A673 (cell line): Measurements from ENCODE around the gene LMO2. TPM values are rescaled to one million over a fixed set of nuclear protein-coding genes. Genes with fewer than 3 reads are reported as not detected.

Source experiments
- BruUV-seq: library from RNA; stranded (reverse); fragments of 400-500 nt; replicated peaks from 2 replicates; lab custom pipeline; 2021; lab: Mats Ljungman, UMichigan
- CTCF ChIA-PET: fragments of 300-600 bp; sonication (Branson Sonifier 250); formaldehyde crosslinking; loops from one replicate; lab custom pipeline; 2022; ENCODE audit warnings: antibody characterized with exemption; lab: Charles Lee
- POLR2A ChIA-PET: fragments of 300-600 bp; sonication (Branson Sonifier 250); formaldehyde crosslinking; loops from one replicate; lab custom pipeline; 2022; ENCODE audit warnings: antibody characterized with exemption; ENCODE audit not compliant: low non-redundant PET; lab: Charles Lee
- DNase-seq: peaks from one replicate; pipeline ENCODE4 v3.0.0-alpha.2; 2015; ENCODE audit warnings: low spot score
- H3K27ac ChIP-seq: fragments of 200-600 bp; sonication (generic); 2 replicates; pipeline ENCODE4 v1.5.1; 2016; ENCODE audit warnings: mixed run types, low read depth, mild to moderate bottlenecking, mixed read lengths, antibody characterized with exemption, low read length; ENCODE audit not compliant: poor library complexity, severe bottlenecking
- H3K27me3 ChIP-seq: fragments of 200-600 bp; sonication (generic); replicated peaks from 2 replicates; pipeline ENCODE4 v1.6.1; 2017; ENCODE audit warnings: mixed run types, low read depth, mild to moderate bottlenecking, mixed read lengths, antibody characterized with exemption, low read length; ENCODE audit not compliant: insufficient read depth, poor library complexity
- H3K36me3 ChIP-seq: fragments of 200-600 bp; sonication (generic); 2 replicates; pipeline ENCODE4 v1.6.1; 2016; ENCODE audit warnings: mixed run types, mild to moderate bottlenecking, mixed read lengths, antibody characterized with exemption, low read length; ENCODE audit not compliant: insufficient read depth, poor library complexity, severe bottlenecking
- H3K4me1 ChIP-seq: fragments of 200-600 bp; sonication (generic); 2 replicates; pipeline ENCODE4 v1.6.1; 2017; ENCODE audit warnings: mixed run types, mild to moderate bottlenecking, mixed read lengths, antibody characterized with exemption, low read length; ENCODE audit not compliant: insufficient read depth, poor library complexity, severe bottlenecking
- H3K4me3 ChIP-seq: fragments of 200-600 bp; sonication (generic); 2 replicates; pipeline ENCODE4 v1.5.1; 2016; ENCODE audit warnings: low read depth, mixed run types, mild to moderate bottlenecking, mixed read lengths, low read length; ENCODE audit not compliant: poor library complexity, severe bottlenecking
- H3K9me3 ChIP-seq: fragments of 200-600 bp; sonication (generic); 2 replicates; pipeline ENCODE4 v1.6.1; 2016; ENCODE audit warnings: mixed run types, low read depth, mild to moderate bottlenecking, mixed read lengths, antibody characterized with exemption, low read length; ENCODE audit not compliant: poor library complexity, severe bottlenecking
- EZH2 ChIP-seq: fragments of 200-600 bp; sonication (generic); IDR thresholded peaks from 2 replicates; pipeline ENCODE4 v1.6.1; 2017; ENCODE audit warnings: borderline replicate concordance, low read depth, mild to moderate bottlenecking, mixed read lengths, antibody characterized with exemption, low read length; ENCODE audit not compliant: poor library complexity, severe bottlenecking
- intact Hi-C: fragments of 100-400 bp; cut with micrococcal nuclease; formaldehyde crosslinking; loops from one replicate; pipeline ENCODE4 v1.10.0; 2022; ENCODE audit not compliant: unreplicated experiment
- total RNA-seq: library from RNA; stranded (reverse); gene quantifications from 2 replicates; pipeline ENCODE4 v1.2.3, GENCODE V29; 2021
- TF ChIP-seq, protein P1 (sequence below): fragments of 300-800, 200-600 bp; sonication (generic); conservative IDR thresholded peaks from 2 replicates; pipeline ENCODE4 v1.5.1; 2017; ENCODE audit warnings: low read depth, mild to moderate bottlenecking, antibody characterized with exemption, low read length, moderate library complexity, mixed read lengths

LMO2 gene
- total RNA-seq, 1 experiment from 2014 or later: 39.0 TPM

GRCh38 chr11:33892906-33893594 is 1.2 kb upstream of the LMO2 start:
- Histone ChIP-seq H3K27me3 (no peaks in the 10 kb centered on the region), H3K36me3 (no peaks in the 10 kb centered on the region), H3K9me3 (no peaks in the 10 kb centered on the region), H3K27ac (no peak overlapping the region), H3K4me3 (no peak overlapping the region), H3K4me1 (peaks cover 61% of the 10 kb centered on the region)
- ChIA-PET CTCF (no interaction called here), POLR2A (no interaction called here)
- no peak for DNase-seq
- TF ChIP-seq, protein P1, sequence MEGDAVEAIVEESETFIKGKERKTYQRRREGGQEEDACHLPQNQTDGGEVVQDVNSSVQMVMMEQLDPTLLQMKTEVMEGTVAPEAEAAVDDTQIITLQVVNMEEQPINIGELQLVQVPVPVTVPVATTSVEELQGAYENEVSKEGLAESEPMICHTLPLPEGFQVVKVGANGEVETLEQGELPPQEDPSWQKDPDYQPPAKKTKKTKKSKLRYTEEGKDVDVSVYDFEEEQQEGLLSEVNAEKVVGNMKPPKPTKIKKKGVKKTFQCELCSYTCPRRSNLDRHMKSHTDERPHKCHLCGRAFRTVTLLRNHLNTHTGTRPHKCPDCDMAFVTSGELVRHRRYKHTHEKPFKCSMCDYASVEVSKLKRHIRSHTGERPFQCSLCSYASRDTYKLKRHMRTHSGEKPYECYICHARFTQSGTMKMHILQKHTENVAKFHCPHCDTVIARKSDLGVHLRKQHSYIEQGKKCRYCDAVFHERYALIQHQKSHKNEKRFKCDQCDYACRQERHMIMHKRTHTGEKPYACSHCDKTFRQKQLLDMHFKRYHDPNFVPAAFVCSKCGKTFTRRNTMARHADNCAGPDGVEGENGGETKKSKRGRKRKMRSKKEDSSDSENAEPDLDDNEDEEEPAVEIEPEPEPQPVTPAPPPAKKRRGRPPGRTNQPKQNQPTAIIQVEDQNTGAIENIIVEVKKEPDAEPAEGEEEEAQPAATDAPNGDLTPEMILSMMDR: no peak
- TF ChIP-seq EZH2: no peak
- no TSS peak for BruUV-seq
- intact Hi-C loops: no loop called here

- H3K36me3 ChIP-seq: no peaks in the 10 kb centered on the region
- no peak for DNase-seq
- H3K27ac ChIP-seq: no peak overlapping the region
- H3K4me1 ChIP-seq: peaks cover 33% of the 10 kb centered on the region
- no TSS peak for BruUV-seq
- TF ChIP-seq EZH2: no peak
- TF ChIP-seq, protein P1: no peak
- no peaks in the 10 kb centered on the region for H3K9me3 ChIP-seq
- no peaks in the 10 kb centered on the region for H3K27me3 ChIP-seq
- CTCF ChIA-PET: no interaction called here
- POLR2A ChIA-PET: no interaction called here
- intact Hi-C loops: no loop called here
- H3K4me3 ChIP-seq: no peak overlapping the region
Observed at GRCh38 chr11:33889821-33890378, 2.0 kb downstream of the LMO2 start.

DNA sequence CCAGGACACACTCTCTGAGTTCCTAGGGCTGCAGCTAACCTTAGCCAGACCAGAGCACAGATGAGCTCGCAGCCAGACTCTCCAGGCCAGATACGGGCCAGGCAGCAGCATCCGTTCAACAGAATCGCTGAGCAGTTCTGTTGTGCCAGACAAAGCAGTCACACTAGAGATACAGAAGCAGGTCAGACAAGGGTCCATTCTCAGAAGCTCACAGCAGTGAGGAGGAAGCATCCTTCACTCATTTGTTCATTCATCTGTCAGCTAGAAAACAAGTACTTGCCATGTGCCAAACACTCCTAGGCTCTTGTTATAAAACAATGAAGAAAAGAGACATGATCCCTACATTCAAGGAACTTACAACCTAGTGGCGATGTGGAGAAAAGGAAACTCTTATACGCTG is 2.6 kb downstream of the LMO2 start:
- H3K36me3 ChIP-seq: no peaks in the 10 kb centered on the region
- no TSS peak for BruUV-seq
- DNase-seq: no peak
- intact Hi-C loops: no loop called here
- no peak overlapping the region for H3K4me3 ChIP-seq
- H3K9me3 ChIP-seq: no peaks in the 10 kb centered on the region
- TF ChIP-seq EZH2: no peak
- TF ChIP-seq, protein P1: no peak
- no peak overlapping the region for H3K27ac ChIP-seq
- no peaks in the 10 kb centered on the region for H3K27me3 ChIP-seq
- ChIA-PET POLR2A (no interaction called here), CTCF (no interaction called here)
- peaks cover 27% of the 10 kb centered on the region for H3K4me1 ChIP-seq
